SK-N-SH (cell line): ENCODE data around the gene CAMK2B. TPM values are rescaled to one million over a fixed set of nuclear protein-coding genes. Genes with fewer than 3 reads are reported as not detected.

Source experiments
- CTCF ChIA-PET: fragments of 300-600, 350-600 bp; formaldehyde crosslinking; extraction: SDS; loops from one replicate; lab custom pipeline; 2021; lab: Yijun Ruan, JAX
- POLR2A ChIA-PET: fragments of 350-600 bp; sonication (Branson Sonifier 250); formaldehyde crosslinking; extraction: SDS; loops from one replicate; lab custom pipeline; 2020; ENCODE audit warnings: antibody characterized with exemption, inconsistent platforms; lab: Yijun Ruan, JAX
- DNase-seq: peaks from one replicate; pipeline ENCODE4 v3.0.0; 2012
- H2AFZ ChIP-seq: fragments of 200-600 bp; sonication (generic); 2 replicates; pipeline ENCODE4 v1.8.1; 2016; ENCODE audit warnings: antibody characterized with exemption, mild to moderate bottlenecking, low read depth
- H3F3A ChIP-seq: fragments of 200-600 bp; sonication (generic); replicated peaks from 2 replicates; pipeline ENCODE3; 2016; ENCODE audit warnings: antibody characterized with exemption, mild to moderate bottlenecking; ENCODE audit not compliant: insufficient read depth
- H3K27ac ChIP-seq, 2 experiments: fragments of 200-500 bp in 1 of 2; fragments of 200-600 bp in 1 of 2; sonication (Bioruptor generic) in 1 of 2; sonication (generic), shearing (Covaris generic) in 1 of 2; 2 replicates each; pipeline versions ENCODE4 v1.5.1 to v1.6.1; 2014 to 2016; ENCODE audit warnings: low read depth in 2 of 2, inconsistent platforms in 1 of 2, low read length in 1 of 2, mild to moderate bottlenecking in 1 of 2, mixed read lengths in 1 of 2
- H3K27me3 ChIP-seq: fragments of 200-600 bp; sonication (generic), shearing (Covaris generic); 2 replicates; pipeline ENCODE4 v1.6.1; 2016; ENCODE audit warnings: mixed run types; ENCODE audit not compliant: insufficient read depth
- H3K36me3 ChIP-seq, 2 experiments: fragments of 200-500 bp in 1 of 2; fragments of 200-600 bp in 1 of 2; sonication (Bioruptor generic) in 1 of 2; sonication (generic) in 1 of 2; replicated peaks in 1 of 2; 2 replicates each; pipeline versions ENCODE3 to v1.5.1; 2014 to 2016; ENCODE audit warnings: low read length in 1 of 2, mild to moderate bottlenecking in 1 of 2; ENCODE audit not compliant: insufficient read depth in 2 of 2, control insufficient read depth in 1 of 2
- H3K4me1 ChIP-seq, 2 experiments: fragments of 200-500 bp in 1 of 2; fragments of 200-600 bp in 1 of 2; sonication (Bioruptor generic) in 1 of 2; sonication (generic), shearing (Covaris generic) in 1 of 2; 2 replicates each; pipeline versions ENCODE4 v1.5.1 to v1.6.1; 2014 to 2016; ENCODE audit warnings: low read depth in 1 of 2, low read length in 1 of 2, mixed run types in 1 of 2; ENCODE audit not compliant: insufficient read depth in 2 of 2, control insufficient read depth in 1 of 2
- H3K4me2 ChIP-seq: fragments of 200-600 bp; sonication (generic), shearing (Covaris generic); 2 replicates; pipeline ENCODE4 v1.6.1; 2017; ENCODE audit warnings: mixed run types
- H3K4me3 ChIP-seq, 2 experiments: fragments of 200-500 bp in 1 of 2; fragments of 200-600 bp in 1 of 2; sonication (Bioruptor generic) in 1 of 2; sonication (generic), shearing (Covaris generic) in 1 of 2; 2 replicates each; pipeline versions ENCODE4 v1.5.1 to v1.8.1; 2014 to 2016; ENCODE audit warnings: low read depth in 2 of 2, inconsistent platforms in 1 of 2, low read length in 1 of 2, mild to moderate bottlenecking in 1 of 2, mixed read lengths in 1 of 2, moderate library complexity in 1 of 2
- H3K79me2 ChIP-seq: fragments of 200-600 bp; sonication (generic); 2 replicates; pipeline ENCODE4 v1.8.1; 2017; ENCODE audit warnings: mild to moderate bottlenecking; ENCODE audit not compliant: insufficient read depth
- H3K9ac ChIP-seq: fragments of 200-600 bp; sonication (generic); 2 replicates; pipeline ENCODE4 v1.6.1; 2017; ENCODE audit warnings: mixed run types
- H3K9me2 ChIP-seq: fragments of 200-600 bp; sonication (generic); 2 replicates; pipeline ENCODE4 v1.6.1; 2017; ENCODE audit warnings: mixed run types
- H3K9me3 ChIP-seq: fragments of 200-600 bp; sonication (generic); 2 replicates; pipeline ENCODE4 v1.6.1; 2017; ENCODE audit warnings: mixed run types, mild to moderate bottlenecking, moderate library complexity
- H4K20me1 ChIP-seq: fragments of 200-600 bp; sonication (generic); 2 replicates; pipeline ENCODE4 v1.6.1; 2017; ENCODE audit warnings: mild to moderate bottlenecking, mixed run types; ENCODE audit not compliant: insufficient read depth
- CHD2 ChIP-seq: fragments of 150-350 bp; IDR thresholded peaks from 2 replicates; pipeline ENCODE4 v1.6.1; 2018; ENCODE audit warnings: low read length; ENCODE audit not compliant: partially characterized antibody
- ELF1 ChIP-seq: IDR thresholded peaks from 2 replicates; pipeline ENCODE4 v1.4.0; 2012
- FOSL2 ChIP-seq: IDR thresholded peaks from 2 replicates; pipeline ENCODE4 v1.4.0; 2012; ENCODE audit warnings: low read depth, mild to moderate bottlenecking, moderate library complexity, borderline replicate concordance
- MEF2A ChIP-seq: IDR thresholded peaks from 2 replicates; pipeline ENCODE4 v1.4.0; 2012; ENCODE audit warnings: low read depth, borderline replicate concordance
- NRF1 ChIP-seq: IDR thresholded peaks from 2 replicates; pipeline ENCODE4 v1.6.1; 2012; ENCODE audit warnings: low read depth, mild to moderate bottlenecking, low read length
- SMC3 ChIP-seq: IDR thresholded peaks from 2 replicates; pipeline ENCODE4 v1.6.1; 2012; ENCODE audit warnings: low read depth, low read length, improper control_type of control experiment
- WGBS: methylation state at CpG from one replicate; pipeline ENCODE4 v1.1.6; 2017; ENCODE audit warnings: low lambda C conversion rate; 5-methylcytosine and 5-hydroxymethylcytosine counted together
- polyA plus RNA-seq, 3 experiments: library from polyadenylated mRNA; depleted of rRNA; stranded (reverse); fragments of >200 nt; gene quantifications; 2 replicates each; pipeline ENCODE4 v1.2.3, GENCODE V29; 2012
- TF ChIP-seq, protein P1 (sequence below): IDR thresholded peaks from 2 replicates; pipeline ENCODE4 v1.4.0; 2012; ENCODE audit warnings: low read depth

The CAMK2B gene
- polyA plus RNA-seq, 1 of the 3 experiments (the other 2 are of a cell fraction) = 0.20 TPM

DNA sequence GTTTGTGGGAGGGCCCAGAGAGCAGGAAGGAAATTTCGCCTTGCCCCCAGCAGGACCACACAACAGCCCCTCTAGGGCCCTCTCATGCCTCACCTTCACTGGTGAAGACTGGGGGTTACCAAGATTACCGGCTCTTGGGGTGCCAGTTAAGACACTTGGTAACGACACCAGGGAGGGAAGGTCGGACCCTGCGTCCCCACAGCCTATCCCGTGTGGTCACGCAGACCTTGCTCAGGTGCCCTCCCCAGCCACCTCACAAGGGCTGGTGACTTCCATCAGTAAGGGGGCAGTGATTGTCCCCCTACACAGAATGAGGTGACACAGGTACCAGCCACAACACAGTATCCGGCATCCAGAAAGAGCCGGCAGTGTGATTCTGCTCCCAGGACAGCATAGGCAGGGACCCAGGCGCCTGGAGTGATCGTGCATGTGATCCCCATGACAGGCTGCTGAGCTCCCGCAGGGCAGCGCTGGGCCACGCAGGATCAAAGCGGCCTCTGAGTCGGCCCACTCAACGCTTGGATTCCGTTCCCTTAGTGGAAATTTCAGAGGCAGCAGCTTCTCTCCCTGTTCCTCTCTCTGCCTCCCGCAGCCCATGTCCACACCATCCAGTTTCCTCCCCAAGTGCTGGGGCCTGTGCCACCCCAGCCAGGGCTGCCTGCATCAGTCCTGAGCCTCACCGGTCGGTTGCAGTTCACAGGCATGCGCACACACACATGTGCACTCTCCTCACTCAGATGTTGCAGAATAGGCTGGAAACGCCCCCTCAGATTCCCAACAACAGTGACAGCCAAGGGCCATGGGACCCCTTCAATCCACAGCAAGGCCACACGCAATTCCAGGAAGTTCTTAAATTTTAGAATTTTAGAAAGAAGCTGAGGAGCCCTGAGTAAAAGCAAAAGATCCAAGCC is 35.8 kb downstream of the CAMK2B start:
- peak overlapping the region in 1 of 2 experiments; percentile 40; a peak in 2 of 4 replicates for H3K27ac ChIP-seq
- ChIA-PET CTCF (interaction anchor here (0.6 to 2.6 kb wide), 10 partner anchors 10 to 93 kb away, joined by 3 to 16 read pairs (median 4); no protein-coding TSS in a partner anchor), POLR2A (no interaction called here)
- peaks cover 0 to 65% of the 10 kb centered on the region in 2 experiments; a peak in 2 of 4 replicates for H3K4me1 ChIP-seq
- H3K79me2 ChIP-seq = no peaks in the 10 kb centered on the region
- no peak overlapping the region for H3K9ac ChIP-seq
- no peak overlapping the region for H2AFZ ChIP-seq
- no peaks in the 10 kb centered on the region for H4K20me1 ChIP-seq
- H3K36me3 ChIP-seq = no peaks in the 10 kb centered on the region
- no peak overlapping the region for H3K4me3 ChIP-seq
- DNase-seq = peak; percentile 51
- no peaks in the 10 kb centered on the region for H3K9me3 ChIP-seq
- 74% methylated on average over 24 of the region's 24 CpGs for WGBS
- no peaks in the 10 kb centered on the region for H3K9me2 ChIP-seq
- H3K27me3 ChIP-seq = peaks cover 31% of the 10 kb centered on the region
- H3K4me2 ChIP-seq = no peak overlapping the region
- TF ChIP-seq, protein P1, sequence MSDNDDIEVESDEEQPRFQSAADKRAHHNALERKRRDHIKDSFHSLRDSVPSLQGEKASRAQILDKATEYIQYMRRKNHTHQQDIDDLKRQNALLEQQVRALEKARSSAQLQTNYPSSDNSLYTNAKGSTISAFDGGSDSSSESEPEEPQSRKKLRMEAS = no peak
- TF ChIP-seq CHD2 (no peak), SMC3 (no peak), NRF1 (no peak), MEF2A (no peak), ELF1 (no peak)
- no peaks in the 10 kb centered on the region for H3F3A ChIP-seq

DNA sequence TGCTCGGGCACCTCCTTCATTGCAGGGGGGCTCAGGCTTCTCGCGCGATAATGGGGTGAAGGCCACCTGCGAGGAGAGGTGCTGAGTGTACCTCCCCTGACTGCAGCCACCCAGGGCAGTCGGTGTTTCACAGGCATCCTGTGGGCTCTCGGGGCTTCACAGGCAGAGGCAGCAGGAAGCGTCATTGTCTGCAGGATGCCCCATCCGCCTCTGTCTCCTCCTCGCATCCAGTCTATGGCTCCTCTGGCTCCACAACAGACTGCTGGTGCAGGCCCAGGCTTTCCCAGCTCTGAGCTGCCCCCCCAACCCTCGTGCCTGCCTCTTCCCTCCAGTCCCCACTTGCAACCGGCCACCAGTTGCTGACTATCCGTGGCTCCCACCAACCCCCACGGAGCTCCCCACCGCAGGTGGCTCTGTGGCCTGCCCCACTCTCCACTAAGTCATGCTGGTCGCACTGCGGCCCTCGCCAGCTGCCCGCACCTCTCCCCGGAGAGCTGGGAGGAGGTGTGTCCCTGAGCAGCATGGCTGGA is 36.5 kb downstream of the CAMK2B start:
- H3K9ac ChIP-seq = no peak overlapping the region
- H4K20me1 ChIP-seq = no peaks in the 10 kb centered on the region
- POLR2A ChIA-PET = no interaction called here
- TF ChIP-seq SMC3 (no peak), FOSL2 (no peak)
- TF ChIP-seq, all 33 proteins: peak for 0
- H3K27me3 ChIP-seq = peaks cover 24% of the 10 kb centered on the region
- DNase-seq = peak; percentile 32
- H3K36me3 ChIP-seq = no peaks in the 10 kb centered on the region
- no peaks in the 10 kb centered on the region for H3K79me2 ChIP-seq
- whole genome bisulfite sequencing = 81% methylated on average over 20 of the region's 20 CpGs
- H3F3A ChIP-seq = no peaks in the 10 kb centered on the region
- CTCF ChIA-PET = interaction anchor here (1.4 to 2.6 kb wide), 3 partner anchors 20 to 92 kb away, joined by 3 to 16 read pairs (median 4); no protein-coding TSS in a partner anchor
- H3K27ac ChIP-seq = no peak overlapping the region; a peak in 1 of 4 replicates
- H3K4me2 ChIP-seq = no peak overlapping the region
- H2AFZ ChIP-seq = no peak overlapping the region
- H3K9me2 ChIP-seq = no peaks in the 10 kb centered on the region
- H3K4me3 ChIP-seq = no peak overlapping the region
- H3K4me1 ChIP-seq = peaks cover 0 to 68% of the 10 kb centered on the region in 2 experiments; a peak in 2 of 4 replicates
- H3K9me3 ChIP-seq = no peaks in the 10 kb centered on the region

DNA sequence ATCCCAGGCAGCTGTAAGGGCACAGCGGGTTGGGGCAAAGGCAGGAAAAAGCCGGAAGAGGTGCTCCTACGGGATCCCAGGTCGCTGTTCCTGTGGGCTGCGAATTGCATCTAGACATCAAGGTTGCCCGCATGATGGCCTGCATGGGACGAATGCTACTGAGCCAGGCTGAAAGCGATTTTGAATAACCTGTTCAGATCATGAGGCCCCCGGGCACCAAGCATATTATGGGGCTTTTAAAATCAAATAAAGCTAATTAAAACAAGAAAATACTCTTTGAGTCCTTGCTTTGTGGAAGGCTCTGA is 37.1 kb downstream of the CAMK2B start:
- no peak overlapping the region for H3K4me3 ChIP-seq
- no peak for DNase-seq
- H3K36me3 ChIP-seq = no peaks in the 10 kb centered on the region
- ChIA-PET POLR2A (no interaction called here), CTCF (interaction anchor here (1.8 to 2.6 kb wide), 3 partner anchors 20 to 48 kb away, joined by 4 to 16 read pairs (median 6); no protein-coding TSS in a partner anchor)
- peaks cover 0 to 74% of the 10 kb centered on the region in 2 experiments; a peak in 2 of 4 replicates for H3K4me1 ChIP-seq
- H3K9me2 ChIP-seq = no peaks in the 10 kb centered on the region
- H3K27me3 ChIP-seq = peaks cover 18% of the 10 kb centered on the region
- H3K79me2 ChIP-seq = no peaks in the 10 kb centered on the region
- H3K27ac ChIP-seq = no peak overlapping the region; a peak in 1 of 4 replicates
- H2AFZ ChIP-seq = no peak overlapping the region
- no peaks in the 10 kb centered on the region for H4K20me1 ChIP-seq
- H3K9ac ChIP-seq = no peak overlapping the region
- WGBS = 67% methylated on average over 9 of the region's 9 CpGs
- no peaks in the 10 kb centered on the region for H3K9me3 ChIP-seq
- TF ChIP-seq SMC3 = no peak
- no peaks in the 10 kb centered on the region for H3F3A ChIP-seq
- no peak overlapping the region for H3K4me2 ChIP-seq
